GM12878 (cell line): ENCODE data around the gene JMJD4. TPM values are rescaled to one million over a fixed set of nuclear protein-coding genes. Genes with fewer than 3 reads are reported as not detected.
A peak's percentile ranks its signal among the peaks of the same experiment; 100 is the strongest.

Experiments used
- ATAC-seq: fragments of 200-7000 bp; cut with Tn5 transposase; 3 replicates; pipeline ENCODE4 v1.9.1; 2020; ENCODE audit warnings: mild to moderate bottlenecking, moderate library complexity
- BruUV-seq: library from RNA; stranded (reverse); fragments of 400-500 nt; replicated peaks from 2 replicates; lab custom pipeline; 2021; lab: Mats Ljungman, UMichigan
- CTCF ChIA-PET: fragments of 300-600 bp; sonication (Branson Sonifier 250); formaldehyde crosslinking; extraction: SDS; loops from one replicate; lab custom pipeline; 2021; ENCODE audit warnings: inconsistent platforms; lab: Yijun Ruan, JAX
- POLR2A ChIA-PET: fragments of 350-600 bp; formaldehyde crosslinking; extraction: SDS; loops from one replicate; lab custom pipeline; 2021; ENCODE audit warnings: inconsistent platforms; lab: Charles Lee
- RAD21 ChIA-PET: fragments of 300-600 bp; sonication (Branson Sonifier 250); formaldehyde crosslinking; loops from one replicate; lab custom pipeline; 2023; ENCODE audit warnings: antibody characterized with exemption; ENCODE audit not compliant: unreplicated experiment; lab: Charles Lee
- SMC1A ChIA-PET: fragments of 300-600 bp; sonication (Branson Sonifier 250); formaldehyde crosslinking; loops from one replicate; lab custom pipeline; 2023; ENCODE audit not compliant: unreplicated experiment, uncharacterized antibody; lab: Charles Lee
- DNase-seq: peaks from one replicate; pipeline ENCODE4 v3.0.0-alpha.2; 2011; ENCODE audit warnings: low read depth, low spot score
- FAIRE-seq: peaks from 3 replicates; lab custom pipeline; 2011; peaks lifted over from hg19 to GRCh38; lab: Jason Lieb, UNC
- H2AFZ ChIP-seq: 2 replicates; pipeline ENCODE4 v1.6.0; 2011; ENCODE audit warnings: low read depth, low read length, control low read depth; ENCODE audit not compliant: control insufficient read depth
- H3K27ac ChIP-seq: 2 replicates; pipeline ENCODE4 v1.5.1; 2011; ENCODE audit warnings: control low read depth; ENCODE audit not compliant: control insufficient read depth, insufficient read depth
- H3K27me3 ChIP-seq, 2 experiments: replicated peaks in 1 of 2; 2 replicates each; pipeline versions ENCODE4 v1.6.0 to v1.6.1; 2011; ENCODE audit warnings: low read length in 1 of 2; ENCODE audit not compliant: control insufficient read depth in 2 of 2, insufficient read depth in 2 of 2
- H3K36me3 ChIP-seq, 2 experiments: 2 replicates each; pipeline ENCODE4 v1.5.1; 2011; ENCODE audit warnings: low read length in 1 of 2; ENCODE audit not compliant: control insufficient read depth in 2 of 2, insufficient read depth in 2 of 2
- H3K4me1 ChIP-seq: 2 replicates; pipeline ENCODE4 v1.6.1; 2011; ENCODE audit warnings: mild to moderate bottlenecking, low read length, moderate library complexity, mixed read lengths; ENCODE audit not compliant: control insufficient read depth, insufficient read depth
- H3K4me2 ChIP-seq: 2 replicates; pipeline ENCODE4 v1.6.0; 2011; ENCODE audit warnings: control low read depth; ENCODE audit not compliant: control insufficient read depth, insufficient read depth
- H3K4me3 ChIP-seq: fragments of 200-600 bp; sonication (generic); 2 replicates; pipeline ENCODE4 v1.5.1; 2016
- H3K79me2 ChIP-seq: 2 replicates; pipeline ENCODE4 v1.6.0; 2011; ENCODE audit warnings: low read length; ENCODE audit not compliant: control insufficient read depth, insufficient read depth
- H3K9ac ChIP-seq: 2 replicates; pipeline ENCODE4 v1.8.0; 2011; ENCODE audit warnings: low read length, control low read depth, mixed read lengths; ENCODE audit not compliant: control insufficient read depth, insufficient read depth
- H3K9me3 ChIP-seq: replicated peaks from 3 replicates; pipeline ENCODE4 v1.5.1; 2011; ENCODE audit warnings: mild to moderate bottlenecking, low read length; ENCODE audit not compliant: control insufficient read depth, insufficient read depth
- H4K20me1 ChIP-seq: 2 replicates; pipeline ENCODE4 v1.6.0; 2011; ENCODE audit not compliant: control insufficient read depth, insufficient read depth
- EED ChIP-seq: sonication (generic); IDR thresholded peaks from 2 replicates; pipeline ENCODE4 v1.6.1; 2016; ENCODE audit warnings: antibody characterized with exemption, low read depth
- LARP7 ChIP-seq: fragments of 450-650 bp; IDR thresholded peaks from 2 replicates; pipeline ENCODE4 v1.6.1; 2017; ENCODE audit warnings: mild to moderate bottlenecking
- NBN ChIP-seq: fragments of 450-650 bp; IDR thresholded peaks from 2 replicates; pipeline ENCODE4 v1.6.1; 2016
- NFYB ChIP-seq: IDR thresholded peaks from 2 replicates; pipeline ENCODE4 v1.6.1; 2011; ENCODE audit warnings: low read depth, mild to moderate bottlenecking, low read length, improper control_type of control experiment, moderate library complexity; ENCODE audit not compliant: insufficient read depth
- POLR2A ChIP-seq: IDR thresholded peaks from 2 replicates; pipeline ENCODE4 v1.6.1; 2011; ENCODE audit warnings: low read depth, mild to moderate bottlenecking, low read length
- RB1 ChIP-seq: fragments of 450-650 bp; formaldehyde crosslinking; IDR thresholded peaks from 2 replicates; pipeline ENCODE4 v1.6.1; 2017; ENCODE audit warnings: mild to moderate bottlenecking, borderline replicate concordance
- SMAD1 ChIP-seq: fragments of 450-650 bp; IDR thresholded peaks from 2 replicates; pipeline ENCODE4 v1.6.1; 2018; ENCODE audit warnings: mild to moderate bottlenecking, low read depth; ENCODE audit not compliant: partially characterized antibody
- SMARCA5 ChIP-seq: fragments of 450-650 bp; IDR thresholded peaks from 2 replicates; pipeline ENCODE4 v1.6.1; 2017; ENCODE audit warnings: mild to moderate bottlenecking
- TCF12 ChIP-seq: IDR thresholded peaks from 2 replicates; pipeline ENCODE4 v1.6.1; 2011; ENCODE audit warnings: low read depth, mild to moderate bottlenecking, low read length
- TCF3 ChIP-seq: IDR thresholded peaks from 2 replicates; pipeline ENCODE4 v1.6.1; 2012; ENCODE audit warnings: low read depth, mild to moderate bottlenecking, low read length, borderline replicate concordance; ENCODE audit not compliant: insufficient read depth
- TCF7 ChIP-seq: IDR thresholded peaks from 2 replicates; pipeline ENCODE4 v1.6.1; 2014; ENCODE audit warnings: antibody characterized with exemption, borderline replicate concordance
- whole genome bisulfite sequencing: methylation state at CpG from one replicate; pipeline ENCODE4 v1.1.6; 2016; ENCODE audit warnings: low lambda C conversion rate; ENCODE audit not compliant: insufficient replicate concordance, insufficient coverage; ENCODE audit errors: missing lambda C conversion rate; 5-methylcytosine and 5-hydroxymethylcytosine counted together
- in situ Hi-C: fragments of 300-500 bp; cut with MboI; formaldehyde crosslinking; loops from 9 replicates; pipeline ENCODE4 v1.14.3; 2018; ENCODE audit warnings: mixed read lengths
- intact Hi-C: fragments of 100-400 bp; cut with micrococcal nuclease; formaldehyde crosslinking; loops from one replicate; pipeline ENCODE4 v1.14.2; 2022; ENCODE audit not compliant: unreplicated experiment
- polyA plus RNA-seq, 11 experiments: library from polyadenylated mRNA; depleted of rRNA in 4 of 11; unstranded in 6 of 11; stranded (reverse) in 5 of 11; fragments of >200 nt; fragmentation: Nextera tagmentation in 4 of 11; fragmentation: Illumina TruSeq in 1 of 11; extraction: Ambion mirVana in 4 of 11; extraction: Trizol in 1 of 11; gene quantifications; 1 replicate in 1 of 11; 2 replicates in 10 of 11; pipeline versions ENCODE4 v1.2.1 to v1.2.3, GENCODE V29; 2011 to 2016; ENCODE audit warnings: inconsistent platforms in 2 of 11, missing spikeins in 2 of 11, low read depth in 1 of 11
- total RNA-seq, 4 experiments: library from RNA; depleted of rRNA in 3 of 4; stranded (reverse); fragments of >200 nt in 3 of 4; fragmentation: Illumina TruSeq in 1 of 4; extraction: Trizol in 1 of 4; gene quantifications; 2 replicates each; pipeline versions ENCODE4 v1.2.1 to v1.2.3, GENCODE V29; 2013 to 2021
- TF ChIP-seq, protein P1 (sequence below): fragments of 450-650 bp; IDR thresholded peaks from 2 replicates; pipeline ENCODE4 v1.6.1; 2017; ENCODE audit warnings: mild to moderate bottlenecking, low read depth, inconsistent platforms; ENCODE audit not compliant: poor library complexity, severe bottlenecking
- TF ChIP-seq, protein P2 (sequence below): fragments of 450-650 bp; formaldehyde crosslinking; IDR thresholded peaks from 2 replicates; pipeline ENCODE4 v1.5.0; 2022; ENCODE audit warnings: mild to moderate bottlenecking, missing genetic modification characterization
- TF ChIP-seq, protein P3 (sequence below): fragments of 450-650 bp; IDR thresholded peaks from 2 replicates; pipeline ENCODE4 v1.6.1; 2017; ENCODE audit warnings: mild to moderate bottlenecking
- TF ChIP-seq, protein P4 (sequence below): IDR thresholded peaks from 2 replicates; pipeline ENCODE4 v1.6.1; 2011; ENCODE audit warnings: borderline replicate concordance, low read depth, mild to moderate bottlenecking, moderate library complexity, mixed read lengths, low read length; ENCODE audit not compliant: insufficient read depth; ENCODE audit errors: extremely low read length

JMJD4 gene
- total and polyA plus RNA-seq, 10 of the 15 experiments (the other 5 are each of a cell fraction or from before 2014, with no cell fraction given) = 0.89 to 38.3 (median 18.4) TPM

DNA sequence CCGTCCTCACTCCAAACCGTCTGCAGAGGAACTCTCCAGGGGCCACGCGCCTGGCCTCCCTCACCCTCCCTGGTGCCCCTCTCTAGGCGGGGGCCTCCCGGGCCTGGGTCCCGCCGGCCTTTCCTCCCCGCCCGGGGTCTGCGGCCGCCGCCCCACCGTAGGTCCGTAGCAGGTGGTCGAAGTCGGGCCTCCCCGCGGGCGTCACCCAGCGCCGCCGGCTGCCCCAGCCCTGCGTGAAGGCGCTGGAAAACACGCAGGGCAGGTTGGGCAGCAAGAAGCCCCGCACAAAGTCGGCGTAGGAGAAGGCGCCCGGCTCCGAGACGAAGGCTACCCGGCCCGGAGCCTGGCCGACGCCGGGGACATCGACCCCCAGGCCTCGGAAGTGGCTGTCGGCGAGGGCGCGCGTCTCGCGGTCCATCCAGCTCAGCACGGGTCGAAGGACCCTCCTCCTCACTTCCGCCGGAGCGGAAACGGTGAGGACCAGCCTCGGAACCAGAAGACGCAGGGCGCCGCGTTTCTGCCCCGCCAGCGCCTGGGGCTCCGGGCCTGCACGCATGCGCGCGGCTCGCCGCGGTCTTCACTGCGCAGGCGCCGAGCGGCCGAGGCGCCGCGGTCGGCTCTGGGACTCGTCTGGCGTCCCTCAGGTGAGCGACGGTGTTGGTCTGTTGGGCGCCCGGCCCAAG lies at the start of gene JMJD4, which contains the start of gene SNAP47 (continued):
- TF ChIP-seq, protein P1, sequence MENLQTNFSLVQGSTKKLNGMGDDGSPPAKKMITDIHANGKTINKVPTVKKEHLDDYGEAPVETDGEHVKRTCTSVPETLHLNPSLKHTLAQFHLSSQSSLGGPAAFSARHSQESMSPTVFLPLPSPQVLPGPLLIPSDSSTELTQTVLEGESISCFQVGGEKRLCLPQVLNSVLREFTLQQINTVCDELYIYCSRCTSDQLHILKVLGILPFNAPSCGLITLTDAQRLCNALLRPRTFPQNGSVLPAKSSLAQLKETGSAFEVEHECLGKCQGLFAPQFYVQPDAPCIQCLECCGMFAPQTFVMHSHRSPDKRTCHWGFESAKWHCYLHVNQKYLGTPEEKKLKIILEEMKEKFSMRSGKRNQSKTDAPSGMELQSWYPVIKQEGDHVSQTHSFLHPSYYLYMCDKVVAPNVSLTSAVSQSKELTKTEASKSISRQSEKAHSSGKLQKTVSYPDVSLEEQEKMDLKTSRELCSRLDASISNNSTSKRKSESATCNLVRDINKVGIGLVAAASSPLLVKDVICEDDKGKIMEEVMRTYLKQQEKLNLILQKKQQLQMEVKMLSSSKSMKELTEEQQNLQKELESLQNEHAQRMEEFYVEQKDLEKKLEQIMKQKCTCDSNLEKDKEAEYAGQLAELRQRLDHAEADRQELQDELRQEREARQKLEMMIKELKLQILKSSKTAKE = no peak
- TF ChIP-seq TCF3 (0 out of 2 replicates have a peak, but pooled peaks have one; percentile 52), POLR2A (peak; percentile 92), SMARCA5 (peak; percentile 88)
- TF ChIP-seq, protein P2, sequence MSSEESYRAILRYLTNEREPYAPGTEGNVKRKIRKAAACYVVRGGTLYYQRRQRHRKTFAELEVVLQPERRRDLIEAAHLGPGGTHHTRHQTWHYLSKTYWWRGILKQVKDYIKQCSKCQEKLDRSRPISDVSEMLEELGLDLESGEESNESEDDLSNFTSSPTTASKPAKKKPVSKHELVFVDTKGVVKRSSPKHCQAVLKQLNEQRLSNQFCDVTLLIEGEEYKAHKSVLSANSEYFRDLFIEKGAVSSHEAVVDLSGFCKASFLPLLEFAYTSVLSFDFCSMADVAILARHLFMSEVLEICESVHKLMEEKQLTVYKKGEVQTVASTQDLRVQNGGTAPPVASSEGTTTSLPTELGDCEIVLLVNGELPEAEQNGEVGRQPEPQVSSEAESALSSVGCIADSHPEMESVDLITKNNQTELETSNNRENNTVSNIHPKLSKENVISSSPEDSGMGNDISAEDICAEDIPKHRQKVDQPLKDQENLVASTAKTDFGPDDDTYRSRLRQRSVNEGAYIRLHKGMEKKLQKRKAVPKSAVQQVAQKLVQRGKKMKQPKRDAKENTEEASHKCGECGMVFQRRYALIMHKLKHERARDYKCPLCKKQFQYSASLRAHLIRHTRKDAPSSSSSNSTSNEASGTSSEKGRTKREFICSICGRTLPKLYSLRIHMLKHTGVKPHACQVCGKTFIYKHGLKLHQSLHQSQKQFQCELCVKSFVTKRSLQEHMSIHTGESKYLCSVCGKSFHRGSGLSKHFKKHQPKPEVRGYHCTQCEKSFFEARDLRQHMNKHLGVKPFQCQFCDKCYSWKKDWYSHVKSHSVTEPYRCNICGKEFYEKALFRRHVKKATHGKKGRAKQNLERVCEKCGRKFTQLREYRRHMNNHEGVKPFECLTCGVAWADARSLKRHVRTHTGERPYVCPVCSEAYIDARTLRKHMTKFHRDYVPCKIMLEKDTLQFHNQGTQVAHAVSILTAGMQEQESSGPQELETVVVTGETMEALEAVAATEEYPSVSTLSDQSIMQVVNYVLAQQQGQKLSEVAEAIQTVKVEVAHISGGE = peak; percentile 100

DNA sequence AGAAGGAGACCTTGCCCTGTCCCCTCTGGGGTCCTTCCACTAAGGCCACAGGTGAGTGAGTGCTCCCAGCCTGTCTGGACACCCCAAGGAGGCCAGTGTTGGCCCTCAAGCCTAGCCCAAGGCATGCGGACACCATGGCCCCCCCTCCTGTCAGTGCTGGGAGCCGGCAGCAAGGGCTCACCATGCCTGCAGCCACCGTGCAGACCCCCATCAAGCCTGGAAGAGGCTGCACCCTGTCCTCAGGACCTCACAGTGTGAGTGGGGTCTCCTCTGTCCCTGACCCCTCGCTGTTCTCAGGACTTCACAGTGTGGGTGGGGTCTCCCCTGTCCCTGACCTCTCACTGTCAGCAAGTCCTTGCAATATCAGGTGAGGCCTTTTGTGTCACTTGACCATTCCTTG lies 47.1 kb upstream of the JMJD4 start:
- no TSS peak for BruUV-seq
- ChIA-PET POLR2A (no interaction called here), CTCF (no interaction called here), RAD21 (no interaction called here), SMC1A (no interaction called here)
- ATAC-seq (no peak), DNase-seq (no peak), FAIRE-seq (no peak)
- H3K36me3 ChIP-seq = peaks cover 0 to 9% of the 10 kb centered on the region in 2 experiments; a peak in 2 of 4 replicates
- no peak overlapping the region for H3K27ac ChIP-seq
- no peak overlapping the region for H3K4me3 ChIP-seq
- no peaks in the 10 kb centered on the region for H4K20me1 ChIP-seq
- H2AFZ ChIP-seq = no peak overlapping the region
- no peaks in the 10 kb centered on the region for H3K27me3 ChIP-seq
- no peak overlapping the region for H3K9ac ChIP-seq
- H3K9me3 ChIP-seq = no peaks in the 10 kb centered on the region
- H3K4me2 ChIP-seq = no peak overlapping the region
- peaks cover 9% of the 10 kb centered on the region for H3K4me1 ChIP-seq
- WGBS = 100% methylated on average over 4 of the region's 4 CpGs
- in situ Hi-C loops (no loop called here), intact Hi-C loops (loop anchor here (10.0 kb wide), 1 partner anchor 47 kb away; the partner anchor contains the start of genes JMJD4 and SNAP47)
- H3K79me2 ChIP-seq = no peaks in the 10 kb centered on the region
- no peak for TF ChIP-seq TCF7
- TF ChIP-seq, protein P3, sequence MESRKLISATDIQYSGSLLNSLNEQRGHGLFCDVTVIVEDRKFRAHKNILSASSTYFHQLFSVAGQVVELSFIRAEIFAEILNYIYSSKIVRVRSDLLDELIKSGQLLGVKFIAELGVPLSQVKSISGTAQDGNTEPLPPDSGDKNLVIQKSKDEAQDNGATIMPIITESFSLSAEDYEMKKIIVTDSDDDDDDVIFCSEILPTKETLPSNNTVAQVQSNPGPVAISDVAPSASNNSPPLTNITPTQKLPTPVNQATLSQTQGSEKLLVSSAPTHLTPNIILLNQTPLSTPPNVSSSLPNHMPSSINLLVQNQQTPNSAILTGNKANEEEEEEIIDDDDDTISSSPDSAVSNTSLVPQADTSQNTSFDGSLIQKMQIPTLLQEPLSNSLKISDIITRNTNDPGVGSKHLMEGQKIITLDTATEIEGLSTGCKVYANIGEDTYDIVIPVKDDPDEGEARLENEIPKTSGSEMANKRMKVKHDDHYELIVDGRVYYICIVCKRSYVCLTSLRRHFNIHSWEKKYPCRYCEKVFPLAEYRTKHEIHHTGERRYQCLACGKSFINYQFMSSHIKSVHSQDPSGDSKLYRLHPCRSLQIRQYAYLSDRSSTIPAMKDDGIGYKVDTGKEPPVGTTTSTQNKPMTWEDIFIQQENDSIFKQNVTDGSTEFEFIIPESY = no peak
- TF ChIP-seq RB1 = no peak
- no peak for TF ChIP-seq SMAD1
- TF ChIP-seq LARP7 = no peak
- TF ChIP-seq, protein P4, sequence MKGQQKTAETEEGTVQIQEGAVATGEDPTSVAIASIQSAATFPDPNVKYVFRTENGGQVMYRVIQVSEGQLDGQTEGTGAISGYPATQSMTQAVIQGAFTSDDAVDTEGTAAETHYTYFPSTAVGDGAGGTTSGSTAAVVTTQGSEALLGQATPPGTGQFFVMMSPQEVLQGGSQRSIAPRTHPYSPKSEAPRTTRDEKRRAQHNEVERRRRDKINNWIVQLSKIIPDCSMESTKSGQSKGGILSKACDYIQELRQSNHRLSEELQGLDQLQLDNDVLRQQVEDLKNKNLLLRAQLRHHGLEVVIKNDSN = no peak
- no peak for TF ChIP-seq EED
- no peak for TF ChIP-seq TCF12
- no peak for TF ChIP-seq NBN
- TF ChIP-seq NFYB = no peak
